ENCODE data around the gene CWC25. TPM values are rescaled to one million over a fixed set of nuclear protein-coding genes. Genes with fewer than 3 reads are reported as not detected.

The CWC25 gene
- total and polyA plus RNA-seq, 9 of the 15 experiments (the other 6 are each of a cell fraction or from before 2014, with no cell fraction given) = 16.5 to 27.4 (median 23.0) TPM

DNA sequence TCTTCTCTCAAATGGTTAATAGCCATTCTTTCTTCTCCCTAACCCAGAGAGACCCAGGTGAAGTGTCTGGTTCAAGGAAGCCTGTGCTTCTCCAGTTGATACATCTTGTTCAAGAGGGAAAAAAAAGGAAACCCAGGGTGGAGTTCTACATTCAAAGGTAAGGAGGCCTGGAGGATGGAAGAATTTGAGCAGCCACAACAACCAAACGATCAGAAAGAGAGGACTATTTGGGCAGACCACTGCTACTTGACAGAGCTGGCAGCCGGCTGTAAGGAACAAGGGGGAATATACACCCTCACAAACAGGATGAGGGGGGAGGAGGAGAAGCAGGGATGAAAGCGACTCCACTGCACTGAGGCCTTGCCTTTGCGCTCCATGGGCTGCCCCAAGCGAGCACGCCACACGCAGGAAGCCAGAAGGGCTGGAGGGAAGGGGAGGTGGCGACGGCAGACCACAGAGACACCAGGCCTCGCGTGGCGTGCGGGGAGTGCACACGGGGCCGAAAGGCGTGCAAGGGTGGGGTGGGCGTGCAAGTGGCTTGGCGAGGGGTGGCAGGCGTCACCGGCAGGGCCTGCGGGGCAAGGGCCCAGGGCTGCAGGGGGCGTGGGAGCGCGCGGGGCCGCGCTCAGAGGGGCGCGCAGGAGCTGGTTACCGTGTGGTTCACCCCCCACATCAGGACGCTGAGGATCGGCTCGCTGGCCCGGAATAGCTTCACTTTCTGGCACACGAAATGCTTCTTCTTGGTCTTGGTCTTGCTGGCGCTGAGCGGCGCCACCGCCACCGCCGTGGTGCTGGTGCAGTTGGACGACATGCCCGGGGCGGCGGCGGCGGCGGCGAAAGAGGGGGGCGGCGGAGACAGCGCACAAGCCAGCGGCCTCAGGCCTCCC is 26.3 kb downstream of the CWC25 start (continued):
- TF ChIP-seq, protein P1, sequence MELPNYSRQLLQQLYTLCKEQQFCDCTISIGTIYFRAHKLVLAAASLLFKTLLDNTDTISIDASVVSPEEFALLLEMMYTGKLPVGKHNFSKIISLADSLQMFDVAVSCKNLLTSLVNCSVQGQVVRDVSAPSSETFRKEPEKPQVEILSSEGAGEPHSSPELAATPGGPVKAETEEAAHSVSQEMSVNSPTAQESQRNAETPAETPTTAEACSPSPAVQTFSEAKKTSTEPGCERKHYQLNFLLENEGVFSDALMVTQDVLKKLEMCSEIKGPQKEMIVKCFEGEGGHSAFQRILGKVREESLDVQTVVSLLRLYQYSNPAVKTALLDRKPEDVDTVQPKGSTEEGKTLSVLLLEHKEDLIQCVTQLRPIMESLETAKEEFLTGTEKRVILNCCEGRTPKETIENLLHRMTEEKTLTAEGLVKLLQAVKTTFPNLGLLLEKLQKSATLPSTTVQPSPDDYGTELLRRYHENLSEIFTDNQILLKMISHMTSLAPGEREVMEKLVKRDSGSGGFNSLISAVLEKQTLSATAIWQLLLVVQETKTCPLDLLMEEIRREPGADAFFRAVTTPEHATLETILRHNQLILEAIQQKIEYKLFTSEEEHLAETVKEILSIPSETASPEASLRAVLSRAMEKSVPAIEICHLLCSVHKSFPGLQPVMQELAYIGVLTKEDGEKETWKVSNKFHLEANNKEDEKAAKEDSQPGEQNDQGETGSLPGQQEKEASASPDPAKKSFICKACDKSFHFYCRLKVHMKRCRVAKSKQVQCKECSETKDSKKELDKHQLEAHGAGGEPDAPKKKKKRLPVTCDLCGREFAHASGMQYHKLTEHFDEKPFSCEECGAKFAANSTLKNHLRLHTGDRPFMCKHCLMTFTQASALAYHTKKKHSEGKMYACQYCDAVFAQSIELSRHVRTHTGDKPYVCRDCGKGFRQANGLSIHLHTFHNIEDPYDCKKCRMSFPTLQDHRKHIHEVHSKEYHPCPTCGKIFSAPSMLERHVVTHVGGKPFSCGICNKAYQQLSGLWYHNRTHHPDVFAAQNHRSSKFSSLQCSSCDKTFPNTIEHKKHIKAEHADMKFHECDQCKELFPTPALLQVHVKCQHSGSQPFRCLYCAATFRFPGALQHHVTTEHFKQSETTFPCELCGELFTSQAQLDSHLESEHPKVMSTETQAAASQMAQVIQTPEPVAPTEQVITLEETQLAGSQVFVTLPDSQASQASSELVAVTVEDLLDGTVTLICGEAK (IDR thresholded peaks at IDR 0.05) = peak; percentile 48; the same call in 1 of the 2 replicates
- TF ChIP-seq, protein P1 (CRISPR knock-in tag; IDR thresholded peaks at IDR 0.05) = no peak
- TF ChIP-seq XRCC3 (IDR thresholded peaks at IDR 0.05) (no peak), NCOA4 (IDR thresholded peaks at IDR 0.05; ENCODE audit: partially characterized antibody) (no peak), HMGN3 (IDR thresholded peaks at IDR 0.05; ENCODE audit: borderline replicate concordance, extremely low read depth, insufficient read length, low read depth, low read length) (peak; percentile 4), POLR2AphosphoS2 (IDR thresholded peaks at IDR 0.05; ENCODE audit: low read length) (no peak), SAP30 (IDR thresholded peaks at IDR 0.05; ENCODE audit: borderline replicate concordance, insufficient read depth, low read depth, low read length, poor library complexity, severe bottlenecking) (peak; percentile 62), ZKSCAN8 (CRISPR knock-in tag; IDR thresholded peaks at IDR 0.05) (no peak), JUND (IDR thresholded peaks at IDR 0.05; ENCODE audit: borderline replicate concordance, low read depth, low read length) (no peak), JUND (tag; IDR thresholded peaks at IDR 0.05; ENCODE audit: borderline replicate concordance, low read depth, low read length) (no peak), CREM (IDR thresholded peaks at IDR 0.05; ENCODE audit: low read depth) (peak; percentile 20; the same call in 1 of the 2 replicates), CCNT2 (IDR thresholded peaks at IDR 0.05; ENCODE audit: borderline replicate concordance, extremely low read depth, insufficient read length, low read depth, low read length) (peak; percentile 19), SREBF1 (IDR thresholded peaks at IDR 0.05; ENCODE audit: borderline replicate concordance, low read depth, low read length) (no peak)
- TF ChIP-seq, protein P2, sequence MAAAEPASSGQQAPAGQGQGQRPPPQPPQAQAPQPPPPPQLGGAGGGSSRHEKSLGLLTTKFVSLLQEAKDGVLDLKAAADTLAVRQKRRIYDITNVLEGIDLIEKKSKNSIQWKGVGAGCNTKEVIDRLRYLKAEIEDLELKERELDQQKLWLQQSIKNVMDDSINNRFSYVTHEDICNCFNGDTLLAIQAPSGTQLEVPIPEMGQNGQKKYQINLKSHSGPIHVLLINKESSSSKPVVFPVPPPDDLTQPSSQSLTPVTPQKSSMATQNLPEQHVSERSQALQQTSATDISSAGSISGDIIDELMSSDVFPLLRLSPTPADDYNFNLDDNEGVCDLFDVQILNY (CRISPR knock-in tag; IDR thresholded peaks at IDR 0.05) = no peak
- TF ChIP-seq, protein P3, sequence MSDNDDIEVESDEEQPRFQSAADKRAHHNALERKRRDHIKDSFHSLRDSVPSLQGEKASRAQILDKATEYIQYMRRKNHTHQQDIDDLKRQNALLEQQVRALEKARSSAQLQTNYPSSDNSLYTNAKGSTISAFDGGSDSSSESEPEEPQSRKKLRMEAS (CRISPR knock-in tag; IDR thresholded peaks at IDR 0.05) = peak; percentile 65
- TF ChIP-seq, protein P4, sequence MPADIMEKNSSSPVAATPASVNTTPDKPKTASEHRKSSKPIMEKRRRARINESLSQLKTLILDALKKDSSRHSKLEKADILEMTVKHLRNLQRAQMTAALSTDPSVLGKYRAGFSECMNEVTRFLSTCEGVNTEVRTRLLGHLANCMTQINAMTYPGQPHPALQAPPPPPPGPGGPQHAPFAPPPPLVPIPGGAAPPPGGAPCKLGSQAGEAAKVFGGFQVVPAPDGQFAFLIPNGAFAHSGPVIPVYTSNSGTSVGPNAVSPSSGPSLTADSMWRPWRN (IDR thresholded peaks at IDR 0.05; ENCODE audit: low read depth) = no peak

All from K562 (cell line).